ENCODE results near the gene ATP2A3. TPM values are rescaled to one million over a fixed set of nuclear protein-coding genes. Genes with fewer than 3 reads are reported as not detected.

ATP2A3 gene
- total RNA-seq, 2 donors from 2014 or later = 16.3 to 44.5 TPM

- TF ChIP-seq POLR2A (IDR thresholded peaks at IDR 0.05) (no peak), POLR2AphosphoS5 (IDR thresholded peaks at IDR 0.05) (no peak)
- TF ChIP-seq, protein P1, sequence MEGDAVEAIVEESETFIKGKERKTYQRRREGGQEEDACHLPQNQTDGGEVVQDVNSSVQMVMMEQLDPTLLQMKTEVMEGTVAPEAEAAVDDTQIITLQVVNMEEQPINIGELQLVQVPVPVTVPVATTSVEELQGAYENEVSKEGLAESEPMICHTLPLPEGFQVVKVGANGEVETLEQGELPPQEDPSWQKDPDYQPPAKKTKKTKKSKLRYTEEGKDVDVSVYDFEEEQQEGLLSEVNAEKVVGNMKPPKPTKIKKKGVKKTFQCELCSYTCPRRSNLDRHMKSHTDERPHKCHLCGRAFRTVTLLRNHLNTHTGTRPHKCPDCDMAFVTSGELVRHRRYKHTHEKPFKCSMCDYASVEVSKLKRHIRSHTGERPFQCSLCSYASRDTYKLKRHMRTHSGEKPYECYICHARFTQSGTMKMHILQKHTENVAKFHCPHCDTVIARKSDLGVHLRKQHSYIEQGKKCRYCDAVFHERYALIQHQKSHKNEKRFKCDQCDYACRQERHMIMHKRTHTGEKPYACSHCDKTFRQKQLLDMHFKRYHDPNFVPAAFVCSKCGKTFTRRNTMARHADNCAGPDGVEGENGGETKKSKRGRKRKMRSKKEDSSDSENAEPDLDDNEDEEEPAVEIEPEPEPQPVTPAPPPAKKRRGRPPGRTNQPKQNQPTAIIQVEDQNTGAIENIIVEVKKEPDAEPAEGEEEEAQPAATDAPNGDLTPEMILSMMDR (IDR thresholded peaks at IDR 0.05) = no peak
- H3K4me1 ChIP-seq (replicated peaks) = no peaks in the 10 kb centered on the region
- peak overlapping the region in 1 of 2 donors; percentile 38 for H3K27ac ChIP-seq
- no peaks in the 10 kb centered on the region for H3K9me3 ChIP-seq
- intact Hi-C loops (cut with DNase I) = no loop called here
- no peak for DNase-seq (ENCODE audit: low spot score)
- no peak overlapping the region for H3K4me3 ChIP-seq
- no peaks in the 10 kb centered on the region for H3K36me3 ChIP-seq
- WGBS = 69% methylated on average over 38 of the region's 40 CpGs
- no peaks in the 10 kb centered on the region for H3K27me3 ChIP-seq (replicated peaks; ENCODE audit: insufficient read depth)
Observed at GRCh38 chr17:3924512-3925350, 39.5 kb downstream of the ATP2A3 start.

DNA sequence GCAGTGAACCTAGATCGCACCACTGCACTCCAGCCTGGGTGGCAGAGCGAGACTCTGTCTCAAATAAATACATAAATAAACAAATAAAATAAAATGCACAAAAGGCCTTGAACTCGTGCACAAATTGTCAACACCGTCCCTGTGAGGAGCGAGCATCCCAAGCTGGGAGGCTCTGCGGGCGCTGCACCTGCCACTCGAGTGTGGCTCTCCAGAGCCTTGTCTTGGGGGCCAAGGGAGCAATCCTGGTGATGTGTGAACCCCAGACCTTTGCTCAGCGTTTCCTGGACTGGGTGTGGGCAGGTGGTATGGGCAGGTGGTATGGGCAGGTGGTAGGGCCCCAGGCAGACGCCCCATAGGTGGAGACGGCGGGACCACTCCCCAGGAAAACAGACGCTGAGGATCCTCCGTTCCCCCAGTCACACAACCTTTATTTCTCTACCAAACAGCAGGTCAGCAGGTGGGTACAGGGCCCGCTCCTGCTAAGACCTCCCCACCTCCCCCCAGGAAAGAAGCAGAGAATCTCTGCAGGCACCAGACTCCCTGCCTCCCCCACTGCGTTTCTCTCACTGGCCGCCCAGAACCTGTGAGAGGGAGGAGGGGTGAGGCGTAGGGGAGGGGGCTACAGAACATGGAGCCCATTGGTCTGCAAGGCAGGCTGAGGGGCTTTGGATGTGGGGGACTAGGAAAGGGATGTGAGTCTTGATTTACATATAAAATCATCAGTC is 40.6 kb downstream of the ATP2A3 start:
- no peaks in the 10 kb centered on the region for H3K4me1 ChIP-seq (replicated peaks)
- intact Hi-C loops (cut with DNase I) = no loop called here
- TF ChIP-seq, protein P1 (IDR thresholded peaks at IDR 0.05) = no peak
- TF ChIP-seq POLR2A (IDR thresholded peaks at IDR 0.05) (no peak), POLR2AphosphoS5 (IDR thresholded peaks at IDR 0.05) (no peak)
- H3K36me3 ChIP-seq = no peaks in the 10 kb centered on the region
- H3K9me3 ChIP-seq = no peaks in the 10 kb centered on the region
- H3K27ac ChIP-seq = peak overlapping the region in 1 of 2 donors; percentile 38
- WGBS = 87% methylated on average over 18 of the region's 18 CpGs
- H3K4me3 ChIP-seq = no peak overlapping the region
- no peaks in the 10 kb centered on the region for H3K27me3 ChIP-seq (replicated peaks; ENCODE audit: insufficient read depth)
- DNase-seq (ENCODE audit: low spot score) = no peak

GRCh38 chr17:3922765-3923164 is 41.5 kb downstream of the ATP2A3 start:
- TF ChIP-seq, protein P1 (IDR thresholded peaks at IDR 0.05) = no peak
- TF ChIP-seq POLR2AphosphoS5 (IDR thresholded peaks at IDR 0.05) (no peak), POLR2A (IDR thresholded peaks at IDR 0.05) (no peak)

DNA sequence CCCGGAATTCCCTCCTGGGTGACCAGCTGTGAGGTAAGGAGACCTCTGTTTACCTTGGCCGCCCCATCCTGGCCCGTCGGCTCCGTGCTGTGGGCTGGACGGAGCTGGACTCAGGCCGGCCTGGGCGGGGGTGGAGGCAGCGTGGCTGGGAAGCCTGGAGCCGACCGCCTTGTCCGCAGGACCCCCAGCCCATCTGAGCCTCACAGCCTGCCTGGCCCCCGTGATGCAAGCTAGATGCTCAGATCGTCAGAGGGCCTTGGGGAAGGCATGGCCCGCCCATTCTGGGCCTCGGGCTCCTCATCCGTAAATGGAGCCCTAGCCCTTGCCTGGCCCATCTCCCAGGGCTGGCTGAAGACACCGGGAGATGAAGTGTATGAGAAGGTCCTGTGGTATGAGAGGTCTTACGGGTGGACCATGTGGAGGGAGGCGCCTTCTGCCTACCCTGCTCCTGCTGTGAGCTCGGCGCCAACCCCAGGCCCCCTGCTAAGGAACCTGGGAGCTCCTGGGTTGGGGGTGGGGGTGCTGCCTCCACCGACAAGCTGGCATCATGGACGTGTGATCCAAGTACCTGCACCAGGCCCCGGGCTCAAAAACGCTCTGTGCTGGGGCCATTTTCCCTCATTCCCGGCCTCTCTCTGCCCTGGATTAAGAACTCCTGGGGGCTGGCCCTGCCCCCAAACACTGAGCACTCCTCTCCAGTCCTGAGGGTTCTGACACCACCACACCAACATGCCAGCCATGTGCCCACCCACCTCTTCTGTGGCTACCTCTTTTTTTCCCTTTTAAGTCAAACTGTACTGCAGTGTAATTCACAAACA is 42.5 kb downstream of the ATP2A3 start:
- Histone ChIP-seq H3K36me3 (no peaks in the 10 kb centered on the region), H3K4me1 (replicated peaks) (no peaks in the 10 kb centered on the region), H3K9me3 (no peaks in the 10 kb centered on the region), H3K27me3 (replicated peaks; ENCODE audit: insufficient read depth) (no peaks in the 10 kb centered on the region), H3K27ac (peak overlapping the region in 1 of 2 donors; percentile 34), H3K4me3 (no peak overlapping the region)
- no peak for TF ChIP-seq POLR2A (IDR thresholded peaks at IDR 0.05)
- intact Hi-C loops (cut with DNase I) = no loop called here
- no peak for DNase-seq (ENCODE audit: low spot score)
- WGBS = 63% methylated on average over 27 of the region's 27 CpGs

More at GRCh38 chr17:3922765-3923164, 41.5 kb downstream of the ATP2A3 start:
- Histone ChIP-seq H3K36me3 (no peaks in the 10 kb centered on the region), H3K4me1 (replicated peaks) (no peaks in the 10 kb centered on the region), H3K27me3 (replicated peaks; ENCODE audit: insufficient read depth) (no peaks in the 10 kb centered on the region), H3K9me3 (no peaks in the 10 kb centered on the region), H3K27ac (no peak overlapping the region), H3K4me3 (no peak overlapping the region)
- WGBS = 92% methylated on average over 7 of the region's 7 CpGs
- intact Hi-C loops (cut with DNase I) = no loop called here
- no peak for DNase-seq (ENCODE audit: low spot score)

DNA sequence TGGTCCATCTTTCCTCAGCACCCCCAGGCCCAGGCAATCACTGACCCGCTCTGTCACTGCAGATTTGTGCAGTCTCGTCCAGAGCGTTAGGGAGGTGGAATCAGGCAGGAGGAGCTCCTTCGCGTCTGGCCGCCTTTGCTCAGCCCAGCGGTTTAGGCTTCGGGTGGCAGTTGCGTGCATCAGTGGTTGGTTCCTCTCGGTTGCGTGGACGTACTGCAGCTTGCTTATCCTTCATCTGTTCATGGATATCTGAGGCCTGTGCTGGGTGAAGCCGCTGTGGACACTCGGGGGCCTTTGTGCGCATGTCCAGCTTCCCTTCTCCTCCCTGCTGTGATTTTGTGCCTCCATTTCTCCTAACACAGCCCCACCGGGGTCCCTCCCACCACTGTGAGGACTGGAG is 43.2 kb downstream of the ATP2A3 start:
- H3K36me3 ChIP-seq = no peaks in the 10 kb centered on the region
- H3K9me3 ChIP-seq = no peaks in the 10 kb centered on the region
- no peaks in the 10 kb centered on the region for H3K27me3 ChIP-seq (replicated peaks; ENCODE audit: insufficient read depth)
- no peak overlapping the region for H3K4me3 ChIP-seq
- no peak for TF ChIP-seq POLR2AphosphoS5 (IDR thresholded peaks at IDR 0.05)
- no peaks in the 10 kb centered on the region for H3K4me1 ChIP-seq (replicated peaks)
- no peak for DNase-seq (ENCODE audit: low spot score)
- 84% methylated on average over 16 of the region's 16 CpGs for WGBS
- peak overlapping the region in 1 of 2 donors; percentile 34 for H3K27ac ChIP-seq
- intact Hi-C loops (cut with DNase I) = no loop called here

Data from prostate gland (tissue), 2 donors.